Measurements from ENCODE around the gene OR10H2.
"Not testable (repeated sequence)": the region's sequence is repeated elsewhere in the genome, so short reads cannot be mapped to it uniquely, and the experiment has no call there.

OR10H2 gene

GRCh38 chr19:15727724-15728123 lies at the start of gene OR10H2:
Gene OR10H2 (plus strand): TSS chr19:15728024. CDS start chr19:15728044, 20 bp downstream.
- DNase-seq, result no peak

- no peak for DNase-seq
These were observed 48.7 kb upstream of the OR10H2 start for GRCh38 chr19:15679089-15679488.

GRCh38 chr19:15679865-15680264 lies 48.0 kb upstream of the OR10H2 start:
- not testable (repeated sequence) for DNase-seq

GRCh38 chr19:15680478-15681322 lies 47.1 kb upstream of the OR10H2 start:
- peak; percentile 11 for DNase-seq

GRCh38 chr19:15683411-15683810 lies 44.4 kb upstream of the OR10H2 start:
- no peak for DNase-seq

GRCh38 chr19:15684828-15685227 lies 43.0 kb upstream of the OR10H2 start:
- DNase-seq, result no peak

- no peak for DNase-seq
These were observed 31.1 kb upstream of the OR10H2 start for GRCh38 chr19:15696654-15697194.

- DNase-seq, result peak; percentile 93
These were observed 25.9 kb upstream of the OR10H2 start for GRCh38 chr19:15701757-15702533.

- DNase-seq, result peak; percentile 96
These were observed 25.3 kb upstream of the OR10H2 start for GRCh38 chr19:15702534-15702930.

- no peak for DNase-seq
These were observed 13.2 kb upstream of the OR10H2 start for GRCh38 chr19:15714638-15715037.

GRCh38 chr19:15715642-15716041 lies 12.2 kb upstream of the OR10H2 start:
- DNase-seq, result no peak

GRCh38 chr19:15717809-15718208 lies 10.0 kb upstream of the OR10H2 start:
- no peak for DNase-seq

- DNase-seq, result no peak
These were observed 6.6 kb upstream of the OR10H2 start for GRCh38 chr19:15721268-15721667.

- peak; percentile 19 for DNase-seq
These were observed 4.9 kb upstream of the OR10H2 start for GRCh38 chr19:15722956-15723355.

- DNase-seq, result no peak
These were observed 2.7 kb downstream of the OR10H2 start for GRCh38 chr19:15730538-15730937.

GRCh38 chr19:15732388-15732787 lies 4.6 kb downstream of the OR10H2 start:
- no peak for DNase-seq

- no peak for DNase-seq
These were observed 6.1 kb downstream of the OR10H2 start for GRCh38 chr19:15733895-15734294.

GRCh38 chr19:15737722-15738121 lies 9.9 kb downstream of the OR10H2 start, which contains the start of gene OR10H3:
Gene OR10H3 (plus strand): TSS chr19:15737985. CDS start chr19:15741393, 3,408 bp downstream.
- DNase-seq, result no peak

GRCh38 chr19:15740785-15741184 lies 13.0 kb downstream of the OR10H2 start:
- no peak for DNase-seq

- DNase-seq, result no peak
These were observed 20.4 kb downstream of the OR10H2 start for GRCh38 chr19:15748239-15748638.

GRCh38 chr19:15758379-15758778 lies 30.6 kb downstream of the OR10H2 start:
- no peak for DNase-seq

- DNase-seq, result no peak
These were observed 32.2 kb downstream of the OR10H2 start for GRCh38 chr19:15759962-15760565.

GRCh38 chr19:15769586-15769985 lies 41.8 kb downstream of the OR10H2 start:
- no peak for DNase-seq
